Measurements from ENCODE around the gene OR8D2.
"Not testable (repeated sequence)": the region's sequence is repeated elsewhere in the genome, so short reads cannot be mapped to it uniquely, and the experiment has no call there.

Gene OR8D2

GRCh38 chr11:124285610-124286344 lies 34.2 kb downstream of the OR8D2 start:
- DNase-seq, result no peak

GRCh38 chr11:124278261-124278660 lies 41.7 kb downstream of the OR8D2 start:
- no peak for DNase-seq

GRCh38 chr11:124277804-124278203 lies 42.2 kb downstream of the OR8D2 start:
- DNase-seq, result no peak

- no peak for DNase-seq
Observed at GRCh38 chr11:124277207-124277606, 42.8 kb downstream of the OR8D2 start.

GRCh38 chr11:124276081-124276480 lies 43.9 kb downstream of the OR8D2 start:
- peak; percentile 34 for DNase-seq

GRCh38 chr11:124274000-124274399 lies 46.0 kb downstream of the OR8D2 start:
- no peak for DNase-seq

GRCh38 chr11:124270886-124271285 lies 49.1 kb downstream of the OR8D2 start:
- not testable (repeated sequence) for DNase-seq

All from activated CD4-positive, alpha-beta T cell treated with anti-CD3 and anti-CD28 coated beads, Interleukin-2, Interleukin-6, amounts not matched to agents 100 ng/mL and 50 ng/mL, durations not matched to agents 16 hours and 8 hours (primary cell).